RWPE1 (cell line): Measurements from ENCODE around the gene MYBPC3.

ENCODE experiments used
- CTCF ChIA-PET: fragments of 350-600 bp; sonication (Branson Sonifier 250); formaldehyde crosslinking; extraction: SDS; loops from one replicate; lab custom pipeline; 2021; lab: Yijun Ruan, JAX
- POLR2A ChIA-PET: fragments of 400-600 bp; formaldehyde crosslinking; extraction: SDS; loops from one replicate; lab custom pipeline; 2020; ENCODE audit warnings: antibody characterized with exemption; ENCODE audit not compliant: low non-redundant PET; lab: Yijun Ruan, JAX
- DNase-seq: peaks from one replicate; pipeline ENCODE4 v3.0.0; 2012; ENCODE audit warnings: low spot score
- H3K27ac ChIP-seq: fragments of 450-650 bp; 2 replicates; pipeline ENCODE4 v1.5.1; 2017
- CTCF ChIP-seq: fragments of 450-650 bp; conservative IDR thresholded peaks from 2 replicates; pipeline ENCODE4 v1.5.1; 2017; ENCODE audit warnings: low read depth, mild to moderate bottlenecking

Gene MYBPC3

GRCh38 chr11:47378010-47378835, 25.7 kb upstream of the MYBPC3 start, which contains the start of gene SPI1:
Gene SPI1, minus strand, starts transcription at chr11:47378547. Its CDS starts 194 bp downstream, at chr11:47378353.
- CTCF ChIA-PET, result interaction anchor here (0.6 to 1.0 kb wide), 3 partner anchors 20 to 31 kb away, joined by 3 read pairs; no protein-coding TSS in a partner anchor

GRCh38 chr11:47377571-47378009, 25.1 kb upstream of the MYBPC3 start:
- no peak for TF ChIP-seq CTCF
- no peak for DNase-seq
- ChIA-PET POLR2A (no interaction called here), CTCF (interaction anchor here (0.6 to 1.0 kb wide), 3 partner anchors 20 to 31 kb away, joined by 3 read pairs; no protein-coding TSS in a partner anchor)
- no peak overlapping the region for H3K27ac ChIP-seq

More at GRCh38 chr11:47378010-47378835, 25.7 kb upstream of the MYBPC3 start, which contains the start of gene SPI1:
- POLR2A ChIA-PET, result no interaction called here
- DNase-seq, result no peak
- TF ChIP-seq CTCF, result no peak
- H3K27ac ChIP-seq, result no peak within 1 kb of the TSS; the same call in 1 of the 2 replicates

GRCh38 chr11:47376525-47377371, 24.2 kb upstream of the MYBPC3 start:
- ChIA-PET POLR2A (no interaction called here), CTCF (interaction anchor here (1.0 kb wide), 2 partner anchors 31 to 32 kb away, joined by 3 read pairs; no protein-coding TSS in a partner anchor)
- no peak for TF ChIP-seq CTCF
- peak overlapping the region; percentile 39 for H3K27ac ChIP-seq
- no peak for DNase-seq

GRCh38 chr11:47376107-47376524, 23.6 kb upstream of the MYBPC3 start:
- CTCF ChIA-PET, result no interaction called here
- no peak for TF ChIP-seq CTCF

GRCh38 chr11:47375546-47376085, 23.1 kb upstream of the MYBPC3 start:
- POLR2A ChIA-PET, result no interaction called here
- DNase-seq, result no peak
- TF ChIP-seq CTCF, result no peak
- peak overlapping the region; percentile 30; the same call in 1 of the 2 replicates for H3K27ac ChIP-seq
- CTCF ChIA-PET, result no interaction called here

More at GRCh38 chr11:47376107-47376524, 23.6 kb upstream of the MYBPC3 start:
- POLR2A ChIA-PET, result no interaction called here
- no peak overlapping the region for H3K27ac ChIP-seq
- DNase-seq, result no peak
